Lower leg skin (tissue), 3 donors: ENCODE measurements around the gene TMEM144.

ENCODE experiments used
- CTCF ChIP-seq, 3 donors: fragments of 450-650 bp; IDR thresholded peaks; one replicate each; pipeline ENCODE4 v1.5.1; 2016; ENCODE audit warnings: antibody characterized with exemption in 3 of 3, mild to moderate bottlenecking in 3 of 3, moderate library complexity in 2 of 3
- POLR2A ChIP-seq, 2 donors: fragments of 450-650 bp; IDR thresholded peaks; one replicate each; pipeline ENCODE4 v1.6.1; 2016 to 2017; ENCODE audit warnings: antibody characterized with exemption in 2 of 2, mild to moderate bottlenecking in 1 of 2, moderate library complexity in 1 of 2

- TF ChIP-seq CTCF (IDR thresholded peaks at IDR 0.05) (no peak), POLR2A (IDR thresholded peaks at IDR 0.05) (no peak)
These were observed 84.8 kb downstream of the TMEM144 start for GRCh38 chr4:158295053-158295452.
